Neural progenitor cell (in vitro differentiated cells): Measurements from ENCODE around the gene PIAS1. TPM values are rescaled to one million over a fixed set of nuclear protein-coding genes. Genes with fewer than 3 reads are reported as not detected.

Source experiments
- DNase-seq: peaks from one replicate; pipeline ENCODE4 v3.0.0-alpha.2; 2016; ENCODE audit warnings: low spot score
- H2AFZ ChIP-seq: fragments of 200-600 bp; sonication (generic); replicated peaks from 2 replicates; pipeline ENCODE4 v1.6.1; 2016; ENCODE audit warnings: antibody characterized with exemption
- H3F3A ChIP-seq: fragments of 200-600 bp; sonication (generic); 2 replicates; pipeline ENCODE4 v1.6.1; 2016; ENCODE audit warnings: antibody characterized with exemption, low read depth
- H3K27ac ChIP-seq: fragments of 200-600 bp; sonication (generic); 2 replicates; pipeline ENCODE4 v1.5.1; 2016; ENCODE audit warnings: mild to moderate bottlenecking
- H3K27me3 ChIP-seq: fragments of 200-600 bp; sonication (generic); 2 replicates; pipeline ENCODE4 v1.6.1; 2016; ENCODE audit warnings: mild to moderate bottlenecking, moderate library complexity
- H3K36me3 ChIP-seq: fragments of 200-600 bp; sonication (generic); 2 replicates; pipeline ENCODE4 v1.5.1; 2016
- H3K4me1 ChIP-seq: fragments of 200-600 bp; sonication (generic); 2 replicates; pipeline ENCODE4 v1.6.1; 2016; ENCODE audit warnings: mixed run types
- H3K4me2 ChIP-seq: fragments of 200-600 bp; sonication (generic); 2 replicates; pipeline ENCODE4 v1.6.1; 2016
- H3K4me3 ChIP-seq: fragments of 200-600 bp; sonication (generic); 2 replicates; pipeline ENCODE4 v1.5.1; 2016
- H3K79me2 ChIP-seq: fragments of 200-600 bp; sonication (generic); 2 replicates; pipeline ENCODE4 v1.6.1; 2016; ENCODE audit warnings: low read depth
- H3K9ac ChIP-seq: fragments of 200-600 bp; sonication (generic); 2 replicates; pipeline ENCODE4 v1.6.1; 2016
- H3K9me3 ChIP-seq: fragments of 200-600 bp; sonication (generic); 2 replicates; pipeline ENCODE4 v1.5.1; 2016; ENCODE audit warnings: low read depth
- H4K20me1 ChIP-seq: fragments of 200-600 bp; sonication (generic); 2 replicates; pipeline ENCODE4 v1.6.1; 2016; ENCODE audit warnings: low read depth
- H3K27ac Mint-ChIP-seq: 3 replicates; pipeline ENCODE4 v1.8.0; 2021; ENCODE audit warnings: mixed read lengths
- H3K27me3 Mint-ChIP-seq: 2 replicates; pipeline ENCODE4 v1.8.0; 2022; ENCODE audit warnings: low read depth, mild to moderate bottlenecking, inconsistent platforms, moderate library complexity, mixed read lengths; ENCODE audit not compliant: insufficient read depth
- H3K36me3 Mint-ChIP-seq: 3 replicates; pipeline ENCODE4 v1.8.0; 2021; ENCODE audit warnings: mixed read lengths
- H3K4me1 Mint-ChIP-seq: 3 replicates; pipeline ENCODE4 v1.8.0; 2021; ENCODE audit warnings: mixed read lengths
- H3K4me3 Mint-ChIP-seq: 3 replicates; pipeline ENCODE4 v1.8.0; 2021; ENCODE audit warnings: mild to moderate bottlenecking, moderate library complexity, mixed read lengths
- H3K9me3 Mint-ChIP-seq: 3 replicates; pipeline ENCODE4 v1.8.0; 2020; ENCODE audit warnings: mixed read lengths
- CTCF ChIP-seq: fragments of 200-600 bp; sonication (generic); IDR thresholded peaks from 2 replicates; pipeline ENCODE4 v1.5.1; 2017; ENCODE audit warnings: antibody characterized with exemption, mild to moderate bottlenecking
- EZH2 ChIP-seq: fragments of 200-600 bp; sonication (generic); IDR thresholded peaks from 2 replicates; pipeline ENCODE4 v1.6.1; 2017; ENCODE audit warnings: antibody characterized with exemption, mild to moderate bottlenecking, moderate library complexity
- EZH2phosphoT487 ChIP-seq: fragments of 200-600 bp; sonication (generic); IDR thresholded peaks from 2 replicates; pipeline ENCODE4 v1.6.1; 2017; ENCODE audit warnings: antibody characterized with exemption
- total RNA-seq: library from RNA; depleted of rRNA; stranded (reverse); fragments of >200 nt; gene quantifications from 2 replicates; pipeline ENCODE4 v1.2.3, GENCODE V29; 2015; ENCODE audit warnings: low replicate concordance

Gene PIAS1
- total RNA-seq, 1 donor from 2014 or later = 34.6 TPM

- Histone ChIP-seq H3K79me2 (no peaks in the 10 kb centered on the region), H3K27ac (no peak overlapping the region), H3K4me2 (no peak overlapping the region), H3K27me3 (no peaks in the 10 kb centered on the region), H4K20me1 (no peaks in the 10 kb centered on the region), H3K9me3 (no peaks in the 10 kb centered on the region), H3K9ac (no peak overlapping the region), H3K4me1 (no peaks in the 10 kb centered on the region), H3K36me3 (no peaks in the 10 kb centered on the region), H3F3A (no peaks in the 10 kb centered on the region), H2AFZ (no peak overlapping the region), H3K4me3 (no peak overlapping the region)
- no peak for TF ChIP-seq CTCF
- TF ChIP-seq EZH2 = no peak
- no peak for TF ChIP-seq EZH2phosphoT487
- peaks cover 12% of the 10 kb centered on the region for H3K9me3 Mint-ChIP-seq
- H3K4me1 Mint-ChIP-seq = no peaks in the 10 kb centered on the region
- peaks cover 12% of the 10 kb centered on the region for H3K36me3 Mint-ChIP-seq
- no peak overlapping the region for H3K27ac Mint-ChIP-seq
- no peak overlapping the region for H3K4me3 Mint-ChIP-seq
- DNase-seq = no peak
- peaks cover 5% of the 10 kb centered on the region for H3K27me3 Mint-ChIP-seq
Measured at GRCh38 chr15:68025835-68026424, 28.2 kb upstream of the PIAS1 start.

GRCh38 chr15:68027388-68027787 lies 26.7 kb upstream of the PIAS1 start:
- DNase-seq = no peak
- Histone ChIP-seq H3K79me2 (no peaks in the 10 kb centered on the region), H3K4me2 (no peak overlapping the region), H3F3A (no peaks in the 10 kb centered on the region), H3K36me3 (no peaks in the 10 kb centered on the region), H4K20me1 (no peaks in the 10 kb centered on the region), H3K4me3 (no peak overlapping the region), H3K4me1 (no peaks in the 10 kb centered on the region), H3K9me3 (no peaks in the 10 kb centered on the region), H3K27ac (no peak overlapping the region), H3K27me3 (no peaks in the 10 kb centered on the region), H3K9ac (no peak overlapping the region), H2AFZ (no peak overlapping the region)
- Mint-ChIP-seq H3K9me3 (peaks cover 8% of the 10 kb centered on the region), H3K4me3 (no peak overlapping the region), H3K36me3 (peaks cover 12% of the 10 kb centered on the region), H3K27me3 (peaks cover 5% of the 10 kb centered on the region), H3K27ac (no peak overlapping the region), H3K4me1 (no peaks in the 10 kb centered on the region)
- no peak for TF ChIP-seq EZH2
- TF ChIP-seq EZH2phosphoT487 = no peak
- TF ChIP-seq CTCF = no peak

GRCh38 chr15:68028137-68028887 lies 25.8 kb upstream of the PIAS1 start:
- no peaks in the 10 kb centered on the region for H3K36me3 ChIP-seq
- H3K4me1 ChIP-seq = no peaks in the 10 kb centered on the region
- no peak overlapping the region for H2AFZ ChIP-seq
- H3K4me1 Mint-ChIP-seq = no peaks in the 10 kb centered on the region
- H3K9ac ChIP-seq = no peak overlapping the region
- peaks cover 8% of the 10 kb centered on the region for H3K9me3 Mint-ChIP-seq
- TF ChIP-seq EZH2 (no peak), CTCF (no peak), EZH2phosphoT487 (no peak)
- no peaks in the 10 kb centered on the region for H3K9me3 ChIP-seq
- no peaks in the 10 kb centered on the region for H3F3A ChIP-seq
- H3K4me3 Mint-ChIP-seq = no peak overlapping the region
- no peak overlapping the region for H3K27ac Mint-ChIP-seq
- H3K4me2 ChIP-seq = no peak overlapping the region
- H3K36me3 Mint-ChIP-seq = peaks cover 12% of the 10 kb centered on the region
- no peak overlapping the region for H3K4me3 ChIP-seq
- no peaks in the 10 kb centered on the region for H4K20me1 ChIP-seq
- peaks cover 5% of the 10 kb centered on the region for H3K27me3 Mint-ChIP-seq
- H3K27me3 ChIP-seq = no peaks in the 10 kb centered on the region
- no peak for DNase-seq
- no peak overlapping the region for H3K27ac ChIP-seq
- H3K79me2 ChIP-seq = no peaks in the 10 kb centered on the region
